ENCODE results near the gene DYNC1I1.

The DYNC1I1 gene

GRCh38 chr7:96093435-96093834 is 321.1 kb downstream of the DYNC1I1 start:
- DNase-seq: no peak

DNA sequence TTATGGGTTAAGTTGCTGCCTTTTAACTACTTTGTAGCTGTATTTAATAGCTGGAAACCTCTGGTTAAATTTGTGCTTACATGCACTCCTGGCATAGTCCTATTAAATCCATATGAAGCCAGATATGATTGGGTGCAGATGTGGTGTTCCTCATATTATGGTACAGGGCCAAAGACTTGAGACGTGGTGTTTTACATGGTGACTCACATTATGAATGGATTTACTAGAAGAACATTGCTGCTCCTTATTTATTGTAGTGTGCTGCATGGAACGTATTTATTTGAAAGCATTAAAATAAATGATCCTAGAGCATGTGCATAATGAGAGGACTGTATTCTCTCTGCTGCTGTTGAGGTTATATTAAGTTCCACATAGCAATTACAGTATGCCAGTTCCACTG is 325.5 kb downstream of the DYNC1I1 start:
- DNase-seq: no peak

- no peak for DNase-seq
Observed at GRCh38 chr7:96100737-96101136, 328.4 kb downstream of the DYNC1I1 start.

- DNase-seq: no peak
Observed at GRCh38 chr7:96102096-96102811, 329.9 kb downstream of the DYNC1I1 start.

DNA sequence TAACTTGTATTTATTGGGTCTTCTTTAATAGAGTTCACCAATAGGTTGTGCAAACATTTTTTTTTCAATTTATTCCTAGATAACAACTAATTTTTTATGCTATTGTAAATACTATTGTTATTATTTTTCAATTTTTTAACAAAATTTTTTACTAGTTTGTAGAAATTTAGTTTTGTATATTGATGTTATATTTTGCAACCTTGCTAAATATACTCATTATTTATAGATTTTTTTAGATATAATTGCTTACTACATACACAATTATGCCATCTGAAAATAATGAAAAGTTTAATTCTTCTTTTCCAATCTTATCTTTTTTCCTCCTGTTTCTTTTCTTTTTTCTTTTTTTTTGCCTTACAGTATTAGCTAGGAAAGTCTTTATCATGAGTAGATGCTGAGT is 332.6 kb downstream of the DYNC1I1 start:
- DNase-seq: no peak

GRCh38 chr7:96111405-96111804 is 339.1 kb downstream of the DYNC1I1 start:
- DNase-seq: no peak

DNA sequence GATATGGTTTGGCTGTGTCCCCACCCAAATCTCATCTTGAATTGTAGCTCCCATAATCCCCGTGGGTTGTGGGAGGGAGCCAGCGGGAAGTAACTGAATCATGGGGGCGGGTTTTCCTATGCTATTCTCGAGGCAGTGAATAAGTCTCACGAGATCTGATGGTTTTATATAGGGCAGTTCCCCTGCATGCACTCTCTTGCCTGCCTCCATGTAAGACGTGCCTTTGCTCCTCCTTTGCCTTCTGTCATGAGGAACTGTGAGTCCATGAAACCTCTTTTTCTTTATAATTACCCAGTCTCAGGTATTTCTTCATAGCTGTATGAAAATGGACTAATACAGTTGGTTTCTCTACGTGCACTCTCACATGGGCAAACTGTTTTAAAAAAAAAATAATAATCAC is 341.8 kb downstream of the DYNC1I1 start:
- no peak for DNase-seq

- no peak for DNase-seq
Observed at GRCh38 chr7:96116173-96116572, 343.8 kb downstream of the DYNC1I1 start.

DNA sequence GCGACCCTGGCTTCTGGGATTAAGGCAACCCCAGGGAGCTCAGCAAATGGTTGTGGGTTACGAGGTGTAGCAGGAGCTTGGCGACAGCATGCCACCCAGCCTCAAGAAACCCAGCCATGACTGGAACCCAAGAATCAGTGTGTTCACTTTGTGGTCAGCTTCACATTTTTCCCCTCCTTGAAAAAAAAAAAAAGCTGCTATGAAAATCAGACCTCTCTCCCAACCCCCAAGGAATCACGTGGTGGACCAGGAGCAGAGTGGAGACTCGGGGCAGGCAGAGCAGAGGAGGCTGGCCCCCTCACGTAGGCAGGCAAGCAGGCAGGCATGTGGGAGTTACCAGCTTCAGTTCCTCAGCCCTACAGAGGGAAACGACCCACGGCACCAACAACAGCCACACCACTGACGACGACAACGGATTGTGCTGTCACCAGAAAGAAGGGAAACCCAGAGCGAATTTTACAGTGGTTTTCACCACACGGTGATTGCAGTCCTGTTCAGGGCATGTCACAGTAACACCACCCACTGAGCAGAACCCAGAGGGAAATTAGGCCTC is 346.2 kb downstream of the DYNC1I1 start:
- no peak for DNase-seq

DNA sequence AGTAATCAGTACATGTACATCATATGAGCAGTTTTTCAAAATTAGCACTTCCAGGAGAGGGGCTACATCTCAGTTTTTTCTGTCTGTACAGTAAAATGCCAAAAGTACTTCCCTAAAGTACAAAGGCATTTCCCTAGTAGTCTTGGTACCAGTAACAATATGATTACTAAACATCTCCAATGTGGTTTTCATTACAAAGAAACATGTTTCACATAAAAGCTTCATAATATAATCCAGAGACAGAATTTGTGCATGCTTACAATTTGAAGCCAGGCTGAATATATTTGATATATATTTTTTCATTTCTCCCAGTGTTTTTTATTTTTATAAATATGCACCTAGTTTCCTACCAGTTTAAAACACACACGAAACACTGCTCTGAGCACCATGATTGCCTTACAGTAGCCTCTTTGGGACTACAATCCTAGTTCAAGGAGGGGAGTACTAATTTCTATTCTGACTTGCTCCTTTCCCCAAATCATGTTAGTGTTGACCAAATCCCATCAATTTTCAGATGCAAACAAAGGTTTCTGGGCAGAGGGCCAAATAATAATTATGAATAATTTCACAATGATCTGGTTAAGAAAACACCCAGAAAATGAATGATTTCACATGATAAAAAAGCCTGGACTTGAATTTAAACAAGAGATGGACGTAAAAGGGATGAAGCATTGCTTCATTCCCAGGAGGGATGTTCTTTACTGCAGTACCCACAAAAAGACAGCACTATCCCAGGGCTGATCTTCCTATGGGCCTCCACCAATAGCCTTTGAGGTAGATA is 348.3 kb downstream of the DYNC1I1 start:
- no peak for DNase-seq

DNA sequence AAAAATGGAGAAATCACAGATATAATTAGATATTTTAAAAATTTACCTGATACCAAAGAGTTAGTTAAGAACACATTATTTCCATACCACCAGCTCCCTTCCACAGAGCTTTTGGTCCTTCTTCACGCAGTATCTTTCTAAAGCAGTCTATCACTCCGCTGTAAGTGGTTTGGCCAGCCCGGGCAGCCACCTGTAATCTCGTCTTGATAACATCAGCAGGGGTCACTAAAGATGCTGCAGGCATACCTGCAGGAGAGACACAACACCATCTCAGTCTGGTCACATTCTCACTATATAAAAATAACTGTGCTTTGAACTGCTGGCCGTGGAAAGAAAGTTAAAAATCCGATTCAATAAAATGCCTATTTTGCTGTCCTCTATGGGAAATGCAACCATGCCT is 349.4 kb downstream of the DYNC1I1 start:
- DNase-seq: no peak

GRCh38 chr7:96122746-96123145 is 350.4 kb downstream of the DYNC1I1 start:
- no peak for DNase-seq

- no peak for DNase-seq
Observed at GRCh38 chr7:96126382-96126781, 354.0 kb downstream of the DYNC1I1 start.

GRCh38 chr7:96127746-96128145 is 355.4 kb downstream of the DYNC1I1 start:
- no peak for DNase-seq

DNA sequence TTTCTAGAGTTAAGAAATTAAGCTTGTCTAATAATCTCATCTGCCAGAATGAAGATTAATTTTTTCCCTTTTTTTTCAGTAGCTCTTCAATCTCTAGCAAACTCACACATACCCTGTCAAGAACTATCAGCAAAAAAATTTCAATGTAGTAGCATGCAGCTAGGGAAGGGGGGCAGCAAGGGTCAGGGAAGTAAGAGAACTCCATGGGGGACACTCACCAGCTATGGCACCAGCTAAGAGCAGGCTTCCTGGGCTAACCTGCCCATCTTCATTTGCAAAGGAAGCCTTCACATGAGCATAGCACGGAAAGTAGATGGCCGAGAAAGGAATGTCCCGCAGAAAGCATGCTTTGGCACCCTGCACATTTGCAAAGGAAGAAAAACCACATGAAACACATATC is 359.2 kb downstream of the DYNC1I1 start:
- no peak for DNase-seq

DNA sequence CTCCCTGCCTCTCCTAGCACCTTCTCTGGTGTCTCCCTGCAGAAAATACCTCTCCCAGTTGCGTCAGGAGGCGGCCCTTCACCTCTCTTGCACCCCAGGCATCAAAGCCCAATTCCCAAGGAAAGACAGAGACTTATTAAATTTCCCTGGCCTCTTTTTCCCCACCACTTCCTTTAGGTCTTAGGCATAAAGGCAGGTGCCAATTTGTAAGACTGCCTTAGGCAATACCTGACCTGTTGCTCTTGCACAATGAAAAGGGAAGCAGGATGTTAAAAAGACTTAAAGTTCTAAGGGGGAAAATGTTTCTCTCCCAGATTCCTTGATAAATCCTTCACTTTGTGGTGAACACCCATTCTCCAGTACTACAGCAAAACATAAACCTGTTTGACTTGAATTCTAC is 362.9 kb downstream of the DYNC1I1 start:
- no peak for DNase-seq

- no peak for DNase-seq
Observed at GRCh38 chr7:96136600-96137239, 364.4 kb downstream of the DYNC1I1 start.

DNA sequence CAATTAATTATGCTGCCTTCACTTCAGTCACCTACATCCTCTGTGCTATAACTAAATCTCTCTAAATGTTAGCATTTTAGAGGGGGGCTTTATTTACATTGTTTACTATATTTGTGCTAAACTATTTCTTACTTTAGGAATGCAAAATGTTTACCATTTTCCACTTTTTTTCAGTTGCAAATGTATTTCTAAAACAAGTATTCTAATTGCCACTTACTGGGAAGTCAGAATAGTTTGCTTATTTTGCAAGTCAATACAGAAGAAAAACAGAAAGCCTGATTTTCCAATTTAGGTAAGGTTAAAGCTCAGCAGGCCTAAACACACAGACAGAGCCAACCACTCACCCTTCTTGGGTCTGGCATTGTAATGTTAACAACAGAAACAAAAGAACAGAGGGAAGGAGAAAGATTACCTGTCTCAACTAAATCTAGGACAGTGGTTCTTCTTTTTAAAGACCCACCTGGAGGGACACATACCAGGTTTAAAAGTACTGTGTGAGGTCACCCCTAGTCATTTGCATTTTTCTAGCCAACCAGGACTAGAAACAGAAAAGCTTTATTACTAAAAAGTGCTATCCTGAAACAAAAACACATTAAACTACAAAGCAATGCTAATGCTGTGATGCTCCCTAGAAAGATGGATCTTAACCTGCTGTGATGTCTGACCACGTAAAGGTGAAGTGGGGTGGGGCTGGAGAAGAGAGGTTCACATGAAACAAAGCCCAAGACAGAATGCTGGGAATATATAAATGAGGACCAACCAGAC is 371.3 kb downstream of the DYNC1I1 start:
- DNase-seq: no peak

DNA sequence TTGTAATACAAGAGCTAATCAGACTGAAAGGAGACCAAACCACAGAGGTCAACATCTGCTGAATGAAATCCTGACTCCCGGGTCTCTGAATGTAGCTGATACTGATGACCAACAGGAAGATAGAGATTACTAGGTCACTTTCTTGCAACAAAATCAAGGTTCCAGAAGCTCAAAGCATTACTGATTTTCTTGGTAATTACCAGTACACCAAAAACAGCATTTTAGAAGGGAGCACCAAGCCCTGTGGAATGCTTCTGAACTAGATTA is 371.8 kb downstream of the DYNC1I1 start:
- no peak for DNase-seq
